Measurements from ENCODE around the gene CORO7. TPM values are rescaled to one million over a fixed set of nuclear protein-coding genes. Genes with fewer than 3 reads are reported as not detected.
A peak's percentile ranks its signal among the peaks of the same experiment; 100 is the strongest.

CORO7 gene
- total and polyA plus RNA-seq, 11 donors: 7.2 to 39.7 (median 10.1) TPM

GRCh38 chr16:4350787-4351659 lies 65.4 kb downstream of the CORO7 start, which contains the start of gene PAM16:
Gene PAM16 (minus strand): TSS chr16:4351321. CDS start chr16:4351234, 87 bp downstream.
- peaks cover 0 to 18% (median 0%) of the 10 kb centered on the region in 9 donors for H3K36me3 ChIP-seq
- no peaks in the 10 kb centered on the region for H3K27me3 ChIP-seq
- H3K4me1 ChIP-seq: peaks cover 0 to 41% (median 22%) of the 10 kb centered on the region in 12 donors
- intact Hi-C loops (cut with DNase I): no loop called here
- peak; percentile 97 to 99 (median 98) for DNase-seq
- peak; percentile 93 to 98 (median 94) for ATAC-seq
- TF ChIP-seq CTCF (IDR thresholded peaks at IDR 0.05): peak in 5 of 12 donors; percentile 3 to 24 (median 17)
- TF ChIP-seq POLR2A (IDR thresholded peaks at IDR 0.05): peak in 1 of 2 donors; percentile 73
- H3K9me3 ChIP-seq: no peaks in the 10 kb centered on the region
- WGBS, 4 donors: 0 to 1% (median 1%) methylated on average over 10 to 81 of the region's 81 CpGs
- peak within 1 kb of the TSS; percentile 60 to 100 (median 82) for H3K4me3 ChIP-seq
- H3K27ac ChIP-seq: peak within 1 kb of the TSS; percentile 34 to 90 (median 86)

- Histone ChIP-seq H3K4me3 (peak overlapping the region; percentile 60 to 100 (median 82)), H3K36me3 (peaks cover 0 to 14% (median 0%) of the 10 kb centered on the region in 9 donors), H3K9me3 (no peaks in the 10 kb centered on the region), H3K27ac (peak overlapping the region in 11 of 12 donors; percentile 67 to 90 (median 86)), H3K27me3 (no peaks in the 10 kb centered on the region), H3K4me1 (peaks cover 0 to 43% (median 22%) of the 10 kb centered on the region in 12 donors)
- intact Hi-C loops (cut with DNase I): no loop called here
- 33 to 59% (median 38%) methylated on average over 15 to 24 of the region's 24 CpGs for WGBS, 4 donors
- DNase-seq (no peak), ATAC-seq (no peak)
- TF ChIP-seq CTCF (IDR thresholded peaks at IDR 0.05) (no peak), POLR2A (IDR thresholded peaks at IDR 0.05) (no peak)
Observed at GRCh38 chr16:4350365-4350786, 66.0 kb downstream of the CORO7 start.

- intact Hi-C loops (cut with DNase I): no loop called here
Observed at GRCh38 chr16:4349332-4349731, 67.1 kb downstream of the CORO7 start.

More at GRCh38 chr16:4349332-4349731, 67.1 kb downstream of the CORO7 start:
- Histone ChIP-seq H3K4me3 (no peak overlapping the region), H3K36me3 (peaks cover 0 to 5% (median 0%) of the 10 kb centered on the region in 9 donors), H3K27me3 (no peaks in the 10 kb centered on the region), H3K9me3 (no peaks in the 10 kb centered on the region), H3K27ac (no peak overlapping the region), H3K4me1 (peaks cover 0 to 43% (median 22%) of the 10 kb centered on the region in 12 donors)
- no peak for TF ChIP-seq CTCF (IDR thresholded peaks at IDR 0.05)
- no peak for TF ChIP-seq POLR2A (IDR thresholded peaks at IDR 0.05)
- 91 to 96% (median 94%) methylated on average over 5 of the region's 5 CpGs for WGBS, 4 donors
- DNase-seq: no peak
- no peak for ATAC-seq
